ENCODE results near the gene AP2A2. TPM values are rescaled to one million over a fixed set of nuclear protein-coding genes. Genes with fewer than 3 reads are reported as not detected.
"Not testable (repeated sequence)": the region's sequence is repeated elsewhere in the genome, so short reads cannot be mapped to it uniquely, and the experiment has no call there.

Gene AP2A2
- polyA plus RNA-seq, 3 donors: 5.7 to 61.0 (median 8.2) TPM

- Histone ChIP-seq H4K20me1 (ENCODE audit: insufficient read depth, low read length) (peaks cover 57% of the 10 kb centered on the region), H3K79me2 (ENCODE audit: insufficient read depth, low read length) (no peaks in the 10 kb centered on the region), H3K4me2 (replicated peaks; ENCODE audit: extremely low read depth, low read length, poor library complexity, severe bottlenecking) (no peak overlapping the region), H2AFZ (ENCODE audit: insufficient read depth, low read depth, low read length, poor library complexity, severe bottlenecking) (no peak overlapping the region), H3K27me3 (ENCODE audit: control insufficient read depth in 2 of 2, insufficient read depth in 2 of 2, low read length in 2 of 2) (no peaks in the 10 kb centered on the region), H3K27ac (ENCODE audit: low read depth in 1 of 2, low read length in 2 of 2) (no peak overlapping the region), H3K4me3 (replicated peaks in 1 of 3; ENCODE audit: low read depth in 2 of 3, low read length in 3 of 3) (no peak overlapping the region), H3K9me3 (replicated peaks in 1 of 2; ENCODE audit: control insufficient read depth in 1 of 2, insufficient read depth in 1 of 2, low read length in 2 of 2) (no peaks in the 10 kb centered on the region), H3K9ac (ENCODE audit: insufficient read depth, low read length, poor library complexity, severe bottlenecking) (no peak overlapping the region), H3K4me1 (ENCODE audit: control insufficient read depth in 1 of 2, insufficient read depth in 2 of 2, low read length in 2 of 2) (peaks cover 0 to 11% of the 10 kb centered on the region in 2 donors), H3K36me3 (replicated peaks in 1 of 2; ENCODE audit: control insufficient read depth in 1 of 2, insufficient read depth in 2 of 2, low read length in 2 of 2) (peaks cover 47 to 71% of the 10 kb centered on the region in 2 donors)
- no peak overlapping the region for H3K4me3 Mint-ChIP-seq
- no peak overlapping the region for H3K27ac Mint-ChIP-seq
- H3K36me3 Mint-ChIP-seq: peaks cover 71 to 91% of the 10 kb centered on the region in 2 donors
- intact Hi-C loops (cut with micrococcal nuclease): no loop called here
- peaks cover 26% of the 10 kb centered on the region for H3K4me1 Mint-ChIP-seq
- H3K9me3 Mint-ChIP-seq: peaks cover 0 to 3% (median 0%) of the 10 kb centered on the region in 7 donors
- H3K27me3 Mint-ChIP-seq (ENCODE audit: low read depth in 3 of 3): peaks cover 0 to 4% (median 3%) of the 10 kb centered on the region in 3 donors
- 96% methylated on average over 22 of the region's 26 CpGs for WGBS (ENCODE audit: insufficient coverage)
- no peak for DNase-seq
- no peak for TF ChIP-seq CTCF (IDR thresholded peaks at IDR 0.05)
These were observed 47.0 kb downstream of the AP2A2 start for GRCh38 chr11:972523-973211.

- Mint-ChIP-seq H3K4me1 (peaks cover 20% of the 10 kb centered on the region), H3K27ac (peak overlapping the region in 1 of 7 donors; percentile 57), H3K36me3 (peaks cover 75 to 94% of the 10 kb centered on the region in 2 donors), H3K27me3 (ENCODE audit: low read depth in 3 of 3) (peaks cover 0 to 4% (median 3%) of the 10 kb centered on the region in 3 donors), H3K4me3 (no peak overlapping the region), H3K9me3 (peaks cover 0 to 3% (median 0%) of the 10 kb centered on the region in 7 donors)
- H3K27me3 ChIP-seq (ENCODE audit: control insufficient read depth in 2 of 2, insufficient read depth in 2 of 2, low read length in 2 of 2): no peaks in the 10 kb centered on the region
- H3K9me3 ChIP-seq (replicated peaks in 1 of 2; ENCODE audit: control insufficient read depth in 1 of 2, insufficient read depth in 1 of 2, low read length in 2 of 2): no peaks in the 10 kb centered on the region
- peaks cover 52 to 77% of the 10 kb centered on the region in 2 donors for H3K36me3 ChIP-seq (replicated peaks in 1 of 2; ENCODE audit: control insufficient read depth in 1 of 2, insufficient read depth in 2 of 2, low read length in 2 of 2)
- no peak for TF ChIP-seq CTCF (IDR thresholded peaks at IDR 0.05)
- no peak for DNase-seq
- no peak overlapping the region for H3K4me2 ChIP-seq (replicated peaks; ENCODE audit: extremely low read depth, low read length, poor library complexity, severe bottlenecking)
- peaks cover 0 to 11% of the 10 kb centered on the region in 2 donors for H3K4me1 ChIP-seq (ENCODE audit: control insufficient read depth in 1 of 2, insufficient read depth in 2 of 2, low read length in 2 of 2)
- intact Hi-C loops (cut with micrococcal nuclease): no loop called here
- peaks cover 57% of the 10 kb centered on the region for H4K20me1 ChIP-seq (ENCODE audit: insufficient read depth, low read length)
- no peak overlapping the region for H2AFZ ChIP-seq (ENCODE audit: insufficient read depth, low read depth, low read length, poor library complexity, severe bottlenecking)
- no peak overlapping the region for H3K4me3 ChIP-seq (replicated peaks in 1 of 3; ENCODE audit: low read depth in 2 of 3, low read length in 3 of 3)
- no peak overlapping the region for H3K27ac ChIP-seq (ENCODE audit: low read depth in 1 of 2, low read length in 2 of 2)
- 96% methylated on average over 8 of the region's 11 CpGs for WGBS (ENCODE audit: insufficient coverage)
- H3K9ac ChIP-seq (ENCODE audit: insufficient read depth, low read length, poor library complexity, severe bottlenecking): no peak overlapping the region
- no peaks in the 10 kb centered on the region for H3K79me2 ChIP-seq (ENCODE audit: insufficient read depth, low read length)
These were observed 47.6 kb downstream of the AP2A2 start for GRCh38 chr11:973237-973636.

GRCh38 chr11:975376-975775 lies 49.7 kb downstream of the AP2A2 start:
- H3K27me3 ChIP-seq (ENCODE audit: control insufficient read depth in 2 of 2, insufficient read depth in 2 of 2, low read length in 2 of 2); H3K4me3 Mint-ChIP-seq; H3K27ac Mint-ChIP-seq; H3K9me3 ChIP-seq (replicated peaks in 1 of 2; ENCODE audit: control insufficient read depth in 1 of 2, insufficient read depth in 1 of 2, low read length in 2 of 2); H2AFZ ChIP-seq (ENCODE audit: insufficient read depth, low read depth, low read length, poor library complexity, severe bottlenecking); H3K4me2 ChIP-seq (replicated peaks; ENCODE audit: extremely low read depth, low read length, poor library complexity, severe bottlenecking); H3K9ac ChIP-seq (ENCODE audit: insufficient read depth, low read length, poor library complexity, severe bottlenecking); H3K27me3 Mint-ChIP-seq (ENCODE audit: low read depth in 3 of 3); DNase-seq; H3K4me1 Mint-ChIP-seq; H3K4me1 ChIP-seq (ENCODE audit: control insufficient read depth in 1 of 2, insufficient read depth in 2 of 2, low read length in 2 of 2); H3K4me3 ChIP-seq (replicated peaks in 1 of 3; ENCODE audit: low read depth in 2 of 3, low read length in 3 of 3); intact Hi-C loops (cut with micrococcal nuclease); H3K27ac ChIP-seq (ENCODE audit: low read depth in 1 of 2, low read length in 2 of 2); H3K79me2 ChIP-seq (ENCODE audit: insufficient read depth, low read length); H3K9me3 Mint-ChIP-seq: not testable (repeated sequence)
- 90% methylated on average over 41 of the region's 41 CpGs for WGBS (ENCODE audit: insufficient coverage)
- H4K20me1 ChIP-seq (ENCODE audit: insufficient read depth, low read length): peaks cover 41% of the 10 kb centered on the region
- peaks cover 75 to 87% of the 10 kb centered on the region in 2 donors for H3K36me3 Mint-ChIP-seq
- peaks cover 57 to 89% of the 10 kb centered on the region in 2 donors for H3K36me3 ChIP-seq (replicated peaks in 1 of 2; ENCODE audit: control insufficient read depth in 1 of 2, insufficient read depth in 2 of 2, low read length in 2 of 2)

All from CD14-positive monocyte (primary cell).